ENCODE results near the gene CELF2. TPM values are rescaled to one million over a fixed set of nuclear protein-coding genes. Genes with fewer than 3 reads are reported as not detected.

The CELF2 gene
- total and polyA plus RNA-seq, 9 of the 15 experiments (the other 6 are each of a cell fraction or from before 2014, with no cell fraction given): 4.0 to 20.3 (median 11.1) TPM

DNA sequence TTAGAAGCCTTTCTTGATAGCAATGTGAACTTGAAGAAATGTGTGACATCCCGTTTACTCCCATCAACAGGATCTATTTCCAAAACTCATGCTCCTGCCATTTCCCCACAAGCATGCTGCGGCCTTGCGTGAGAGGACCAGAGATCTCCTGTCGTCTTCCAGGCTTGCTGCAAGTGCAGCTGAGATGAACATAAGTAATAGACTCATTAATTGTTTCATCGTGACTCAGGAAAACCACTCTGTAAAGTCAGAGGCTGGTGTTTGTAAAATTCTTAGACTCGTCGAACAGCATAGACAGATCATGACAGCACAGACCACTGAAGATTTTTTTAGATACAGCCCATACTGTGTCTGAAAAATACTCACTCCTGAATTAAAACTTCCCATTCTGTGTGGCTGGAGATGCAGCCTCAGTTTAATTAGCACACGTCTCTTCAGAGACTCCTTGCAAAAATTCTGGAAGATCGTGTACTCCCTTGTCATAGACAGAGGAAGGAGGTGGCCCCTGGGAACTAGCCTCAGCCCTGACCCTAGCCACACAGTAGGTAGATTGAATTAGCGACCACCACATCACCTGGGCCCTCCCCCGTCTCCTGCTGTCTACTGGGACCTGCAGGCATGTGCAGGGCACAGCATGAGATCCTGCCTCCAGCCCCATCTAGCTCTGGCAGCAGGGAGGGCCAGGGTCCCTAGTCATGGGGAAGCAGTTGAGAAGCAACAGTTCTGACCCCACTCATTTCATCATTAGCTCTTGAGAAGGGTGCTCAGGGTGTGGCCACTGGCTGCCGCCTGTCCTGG, 226.0 kb downstream of the CELF2 start:
- H3K4me3 ChIP-seq: no peak overlapping the region
- intact Hi-C loops (cut with micrococcal nuclease): no loop called here
- no peak overlapping the region for H3K27ac ChIP-seq (ENCODE audit: extremely low read depth, low read depth, low read length)

More for the DNA sequence above, 226.0 kb downstream of the CELF2 start:
- TF ChIP-seq GABPB2 (CRISPR knock-in tag; conservative IDR thresholded peaks at IDR 0.05) (no peak), ZNF175 (CRISPR knock-in tag; IDR thresholded peaks at IDR 0.05; ENCODE audit: low read depth) (no peak), SPI1 (IDR thresholded peaks at IDR 0.05; ENCODE audit: borderline replicate concordance, low read depth, low read length) (no peak), HNRNPK (IDR thresholded peaks at IDR 0.05; ENCODE audit: low read depth, low read length, poor library complexity, severe bottlenecking) (no peak), TARDBP (IDR thresholded peaks at IDR 0.05) (no peak), TFAM (CRISPR knock-in tag; conservative IDR thresholded peaks at IDR 0.05) (no peak), ZNF444 (CRISPR knock-in tag; IDR thresholded peaks at IDR 0.05) (no peak), ZNF586 (CRISPR knock-in tag; conservative IDR thresholded peaks at IDR 0.05) (no peak), ZNF140 (CRISPR knock-in tag; IDR thresholded peaks at IDR 0.05) (no peak), SMARCE1 (IDR thresholded peaks at IDR 0.05) (no peak), CC2D1A (IDR thresholded peaks at IDR 0.05) (no peak), SP2 (IDR thresholded peaks at IDR 0.05; ENCODE audit: extremely low read depth, low read depth, low read length, poor library complexity, severe bottlenecking) (no peak), DEAF1 (CRISPR knock-in tag; IDR thresholded peaks at IDR 0.05) (no peak), SOX6 (IDR thresholded peaks at IDR 0.05) (no peak)
- TF ChIP-seq, protein P1, sequence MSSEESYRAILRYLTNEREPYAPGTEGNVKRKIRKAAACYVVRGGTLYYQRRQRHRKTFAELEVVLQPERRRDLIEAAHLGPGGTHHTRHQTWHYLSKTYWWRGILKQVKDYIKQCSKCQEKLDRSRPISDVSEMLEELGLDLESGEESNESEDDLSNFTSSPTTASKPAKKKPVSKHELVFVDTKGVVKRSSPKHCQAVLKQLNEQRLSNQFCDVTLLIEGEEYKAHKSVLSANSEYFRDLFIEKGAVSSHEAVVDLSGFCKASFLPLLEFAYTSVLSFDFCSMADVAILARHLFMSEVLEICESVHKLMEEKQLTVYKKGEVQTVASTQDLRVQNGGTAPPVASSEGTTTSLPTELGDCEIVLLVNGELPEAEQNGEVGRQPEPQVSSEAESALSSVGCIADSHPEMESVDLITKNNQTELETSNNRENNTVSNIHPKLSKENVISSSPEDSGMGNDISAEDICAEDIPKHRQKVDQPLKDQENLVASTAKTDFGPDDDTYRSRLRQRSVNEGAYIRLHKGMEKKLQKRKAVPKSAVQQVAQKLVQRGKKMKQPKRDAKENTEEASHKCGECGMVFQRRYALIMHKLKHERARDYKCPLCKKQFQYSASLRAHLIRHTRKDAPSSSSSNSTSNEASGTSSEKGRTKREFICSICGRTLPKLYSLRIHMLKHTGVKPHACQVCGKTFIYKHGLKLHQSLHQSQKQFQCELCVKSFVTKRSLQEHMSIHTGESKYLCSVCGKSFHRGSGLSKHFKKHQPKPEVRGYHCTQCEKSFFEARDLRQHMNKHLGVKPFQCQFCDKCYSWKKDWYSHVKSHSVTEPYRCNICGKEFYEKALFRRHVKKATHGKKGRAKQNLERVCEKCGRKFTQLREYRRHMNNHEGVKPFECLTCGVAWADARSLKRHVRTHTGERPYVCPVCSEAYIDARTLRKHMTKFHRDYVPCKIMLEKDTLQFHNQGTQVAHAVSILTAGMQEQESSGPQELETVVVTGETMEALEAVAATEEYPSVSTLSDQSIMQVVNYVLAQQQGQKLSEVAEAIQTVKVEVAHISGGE (CRISPR knock-in tag; IDR thresholded peaks at IDR 0.05): no peak
- TF ChIP-seq, protein P2, sequence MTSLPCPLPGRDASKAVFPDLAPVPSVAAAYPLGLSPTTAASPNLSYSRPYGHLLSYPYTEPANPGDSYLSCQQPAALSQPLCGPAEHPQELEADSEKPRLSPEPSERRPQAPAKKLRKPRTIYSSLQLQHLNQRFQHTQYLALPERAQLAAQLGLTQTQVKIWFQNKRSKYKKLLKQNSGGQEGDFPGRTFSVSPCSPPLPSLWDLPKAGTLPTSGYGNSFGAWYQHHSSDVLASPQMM (CRISPR knock-in tag; IDR thresholded peaks at IDR 0.05): no peak
- no peak for ATAC-seq
- no peaks in the 10 kb centered on the region for H3K36me3 ChIP-seq (ENCODE audit: control insufficient read depth, insufficient read depth, low read length)
- no peaks in the 10 kb centered on the region for H3K27me3 ChIP-seq (ENCODE audit: control insufficient read depth in 2 of 2, insufficient read depth in 2 of 2, low read length in 2 of 2)
- H4K20me1 ChIP-seq (replicated peaks; ENCODE audit: control insufficient read depth, insufficient read depth, low read length): no peaks in the 10 kb centered on the region
- in situ Hi-C loops (cut with MboI): no loop called here
- WGBS (ENCODE audit: insufficient coverage, low coverage, missing lambda C conversion rate): 62% methylated on average over 12 of the region's 12 CpGs
- no peak overlapping the region for H3K4me2 ChIP-seq (ENCODE audit: insufficient read depth, low read length)
- no peak overlapping the region for H3K9ac ChIP-seq (ENCODE audit: insufficient read depth in 1 of 2, low read depth in 2 of 2, low read length in 2 of 2)
- H3K9me1 ChIP-seq (ENCODE audit: control insufficient read depth, insufficient read depth, low read length): no peaks in the 10 kb centered on the region
- H3K9me3 ChIP-seq (replicated peaks; ENCODE audit: control insufficient read depth, insufficient read depth, low read depth, low read length): no peaks in the 10 kb centered on the region
- no peaks in the 10 kb centered on the region; a peak in 2 of 5 replicates for H3K4me1 ChIP-seq (replicated peaks in 1 of 2; ENCODE audit: control insufficient read depth in 2 of 2, insufficient read depth in 2 of 2, low read length in 2 of 2)
- ChIA-PET CTCF (ENCODE audit: low intra/inter-chr PET ratio) (no interaction called here), POLR2A (interaction anchor here (0.8 kb wide), 1 partner anchor 27 kb away, joined by 3 read pairs; no protein-coding TSS in a partner anchor)
- no peak for FAIRE-seq
- BruUV-seq (replicated peaks): no TSS peak
- DNase-seq (ENCODE audit: extremely low read depth in 1 of 4, low spot score in 3 of 4): no peak
- H3K79me2 ChIP-seq (ENCODE audit: control insufficient read depth, insufficient read depth, low read length): no peaks in the 10 kb centered on the region
- no peak overlapping the region for H2AFZ ChIP-seq (ENCODE audit: low read depth, low read length)

All from K562 (cell line).